IMR-90 (cell line): ENCODE data around the gene COL5A2. TPM values are rescaled to one million over a fixed set of nuclear protein-coding genes. Genes with fewer than 3 reads are reported as not detected.

Experiments used
- ATAC-seq: fragments of 200-7000 bp; cut with Tn5 transposase; 2 replicates; pipeline ENCODE4 v1.9.1; 2020; ENCODE audit warnings: low read depth, mild to moderate bottlenecking, moderate library complexity
- BruUV-seq: library from RNA; stranded (reverse); fragments of 400-500 nt; replicated peaks from 2 replicates; lab custom pipeline; 2021; lab: Mats Ljungman, UMichigan
- CTCF ChIA-PET: fragments of 300-600 bp; formaldehyde crosslinking; extraction: SDS; loops from one replicate; lab custom pipeline; 2021; ENCODE audit warnings: antibody characterized with exemption; lab: Yijun Ruan, JAX
- POLR2A ChIA-PET: fragments of 300-600 bp; sonication (Branson Sonifier 250); formaldehyde crosslinking; loops from one replicate; lab custom pipeline; 2022; ENCODE audit warnings: antibody characterized with exemption; ENCODE audit not compliant: unreplicated experiment; lab: Charles Lee
- DNase-seq: peaks from one replicate; pipeline ENCODE4 v3.0.0; 2013
- H2AFZ ChIP-seq: replicated peaks from 2 replicates; pipeline ENCODE3; 2013; ENCODE audit warnings: low read length, mild to moderate bottlenecking; ENCODE audit not compliant: poor library complexity
- H2AK5ac ChIP-seq: 2 replicates; pipeline ENCODE4 v1.6.1; 2013; ENCODE audit warnings: low read depth, low read length, inconsistent platforms
- H2AK9ac ChIP-seq: replicated peaks from 2 replicates; pipeline ENCODE3; 2013; ENCODE audit warnings: mild to moderate bottlenecking, low read depth, low read length, moderate library complexity; ENCODE audit not compliant: poor library complexity
- H2BK120ac ChIP-seq: 2 replicates; pipeline ENCODE4 v1.6.1; 2013; ENCODE audit warnings: low read depth, low read length, inconsistent platforms
- H2BK15ac ChIP-seq: 3 replicates; pipeline ENCODE4 v1.6.1; 2013; ENCODE audit warnings: low read depth, low read length, inconsistent platforms
- H2BK20ac ChIP-seq: 2 replicates; pipeline ENCODE4 v1.6.1; 2013; ENCODE audit warnings: low read depth, mild to moderate bottlenecking, inconsistent platforms, low read length, moderate library complexity
- H2BK5ac ChIP-seq: 2 replicates; pipeline ENCODE4 v1.6.1; 2013; ENCODE audit warnings: mild to moderate bottlenecking, low read depth, low read length, inconsistent platforms; ENCODE audit not compliant: poor library complexity, severe bottlenecking
- H3K14ac ChIP-seq: replicated peaks from 2 replicates; pipeline ENCODE4 v1.6.1; 2013; ENCODE audit warnings: low read depth, low read length, inconsistent platforms
- H3K18ac ChIP-seq: 2 replicates; pipeline ENCODE4 v1.6.1; 2013; ENCODE audit warnings: low read depth, low read length, control low read depth
- H3K23ac ChIP-seq: 2 replicates; pipeline ENCODE4 v1.6.1; 2013; ENCODE audit warnings: low read depth, low read length, inconsistent platforms
- H3K27ac ChIP-seq: 2 replicates; pipeline ENCODE4 v1.5.1; 2013; ENCODE audit warnings: mild to moderate bottlenecking, control low read depth, low read length; ENCODE audit not compliant: insufficient read depth
- H3K27me3 ChIP-seq: 2 replicates; pipeline ENCODE4 v1.6.1; 2013; ENCODE audit warnings: low read length; ENCODE audit not compliant: control insufficient read depth, insufficient read depth
- H3K36me3 ChIP-seq: 2 replicates; pipeline ENCODE4 v1.6.1; 2013; ENCODE audit warnings: low read length, mixed read lengths; ENCODE audit not compliant: control insufficient read depth, insufficient read depth
- H3K4ac ChIP-seq: 2 replicates; pipeline ENCODE4 v1.6.1; 2013; ENCODE audit warnings: low read depth, low read length, inconsistent platforms
- H3K4me1 ChIP-seq: 2 replicates; pipeline ENCODE4 v1.6.1; 2013; ENCODE audit warnings: low read length, mixed read lengths; ENCODE audit not compliant: control insufficient read depth, insufficient read depth
- H3K4me2 ChIP-seq: 2 replicates; pipeline ENCODE4 v1.6.1; 2013; ENCODE audit warnings: low read depth, mild to moderate bottlenecking, control low read depth, low read length, moderate library complexity
- H3K4me3 ChIP-seq: 2 replicates; pipeline ENCODE4 v1.5.1; 2013; ENCODE audit warnings: low read depth, mild to moderate bottlenecking, control low read depth, low read length, moderate library complexity; ENCODE audit not compliant: insufficient read depth
- H3K56ac ChIP-seq: 2 replicates; pipeline ENCODE4 v1.6.1; 2013; ENCODE audit warnings: low read length, inconsistent platforms; ENCODE audit not compliant: insufficient read depth; ENCODE audit errors: extremely low read depth
- H3K79me1 ChIP-seq, 2 experiments: 2 replicates each; pipeline ENCODE4 v1.6.1; 2013; ENCODE audit warnings: low read length in 2 of 2, inconsistent platforms in 1 of 2, low read depth in 1 of 2
- H3K9ac ChIP-seq: 2 replicates; pipeline ENCODE4 v1.6.1; 2013; ENCODE audit warnings: low read depth, low read length, control low read depth
- H3K9me1 ChIP-seq: 2 replicates; pipeline ENCODE4 v1.6.1; 2013; ENCODE audit warnings: low read length, inconsistent platforms; ENCODE audit not compliant: insufficient read depth
- H3K9me3 ChIP-seq: 2 replicates; pipeline ENCODE4 v1.6.1; 2013; ENCODE audit warnings: low read length; ENCODE audit not compliant: control insufficient read depth, insufficient read depth
- H4K20me1 ChIP-seq: 2 replicates; pipeline ENCODE4 v1.6.1; 2013; ENCODE audit warnings: low read length, inconsistent platforms; ENCODE audit not compliant: insufficient read depth
- H4K5ac ChIP-seq: 2 replicates; pipeline ENCODE4 v1.6.1; 2013; ENCODE audit warnings: mild to moderate bottlenecking, low read depth, low read length, control low read depth
- H4K8ac ChIP-seq, 2 experiments: 2 replicates each; pipeline ENCODE4 v1.6.1; 2013; ENCODE audit warnings: low read depth in 2 of 2, low read length in 2 of 2, control low read depth in 1 of 2, inconsistent platforms in 1 of 2
- H4K91ac ChIP-seq: 2 replicates; pipeline ENCODE4 v1.6.1; 2013; ENCODE audit warnings: low read depth, low read length, inconsistent platforms; ENCODE audit not compliant: insufficient read depth
- BHLHE40 ChIP-seq: fragments of 150-350 bp; IDR thresholded peaks from 2 replicates; pipeline ENCODE4 v1.6.1; 2016; ENCODE audit warnings: mild to moderate bottlenecking, low read depth, low read length
- CEBPB ChIP-seq: IDR thresholded peaks from 2 replicates; pipeline ENCODE4 v1.6.1; 2012; ENCODE audit warnings: low read depth, low read length, improper control_type of control experiment
- CHD1 ChIP-seq: IDR thresholded peaks from 2 replicates; pipeline ENCODE4 v1.6.1; 2012; ENCODE audit warnings: low read depth, low read length, improper control_type of control experiment
- CTCF ChIP-seq: conservative IDR thresholded peaks from 2 replicates; pipeline ENCODE4 v1.5.1; 2012; ENCODE audit warnings: mild to moderate bottlenecking, low read depth, low read length, improper control_type of control experiment
- FOS ChIP-seq: fragments of 150-350 bp; IDR thresholded peaks from 2 replicates; pipeline ENCODE4 v1.6.1; 2016; ENCODE audit warnings: low read depth, low read length
- MAFK ChIP-seq: IDR thresholded peaks from 2 replicates; pipeline ENCODE4 v1.6.1; 2012; ENCODE audit warnings: low read depth, low read length, improper control_type of control experiment
- MAZ ChIP-seq: IDR thresholded peaks from 2 replicates; pipeline ENCODE4 v1.6.1; 2012; ENCODE audit warnings: low read depth, mild to moderate bottlenecking, low read length, improper control_type of control experiment, moderate library complexity, borderline replicate concordance
- MXI1 ChIP-seq: IDR thresholded peaks from 2 replicates; pipeline ENCODE4 v1.6.1; 2012; ENCODE audit warnings: low read depth, mild to moderate bottlenecking, low read length, moderate library complexity, borderline replicate concordance
- NFE2L2 ChIP-seq: fragments of 150-350 bp; IDR thresholded peaks from 2 replicates; pipeline ENCODE4 v1.6.1; 2016; ENCODE audit warnings: low read depth, mild to moderate bottlenecking, low read length
- POLR2A ChIP-seq: IDR thresholded peaks from 2 replicates; pipeline ENCODE4 v1.6.1; 2012; ENCODE audit warnings: mild to moderate bottlenecking, low read depth, low read length
- RAD21 ChIP-seq: IDR thresholded peaks from 2 replicates; pipeline ENCODE4 v1.6.1; 2012; ENCODE audit warnings: low read length, improper control_type of control experiment
- RCOR1 ChIP-seq: IDR thresholded peaks from 2 replicates; pipeline ENCODE4 v1.6.1; 2012; ENCODE audit warnings: mild to moderate bottlenecking, low read length, improper control_type of control experiment; ENCODE audit not compliant: insufficient replicate concordance
- RFX5 ChIP-seq: IDR thresholded peaks from 2 replicates; pipeline ENCODE4 v1.8.0; 2012; ENCODE audit warnings: low read depth, mild to moderate bottlenecking, low read length, moderate library complexity
- SMC3 ChIP-seq: fragments of 150-350 bp; IDR thresholded peaks from 2 replicates; pipeline ENCODE4 v1.6.1; 2016; ENCODE audit warnings: low read depth, mild to moderate bottlenecking, antibody characterized with exemption, low read length, moderate library complexity
- WGBS, 2 experiments: methylation state at CpG; one replicate each; pipeline versions ENCODE4 v1.1.5 to v1.1.7; 2013; ENCODE audit warnings: missing lambda C conversion rate in 2 of 2; ENCODE audit not compliant: insufficient read length in 1 of 2; ENCODE audit errors: extremely low coverage in 2 of 2; 5-methylcytosine and 5-hydroxymethylcytosine counted together
- dilution Hi-C: fragments of 300-500 bp; cut with HindIII; formaldehyde crosslinking; loops from one replicate; pipeline ENCODE4 v1.14.3; 2018; ENCODE audit warnings: low sequenced_read_pairs; ENCODE audit not compliant: unreplicated experiment
- in situ Hi-C: fragments of 300-500 bp; cut with MboI; formaldehyde crosslinking; loops from 3 replicates; pipeline ENCODE4 v1.14.3; 2019; ENCODE audit warnings: low sequenced_read_pairs, inconsistent platforms, mixed read lengths
- intact Hi-C: fragments of 100-400 bp; cut with micrococcal nuclease; formaldehyde crosslinking; loops from 2 replicates; pipeline ENCODE4 v1.10.0; 2022
- polyA plus RNA-seq, 3 experiments: library from polyadenylated mRNA; depleted of rRNA; stranded (reverse); fragments of >200 nt; gene quantifications; 2 replicates each; pipeline ENCODE4 v1.2.3, GENCODE V29; 2012; ENCODE audit warnings: low replicate concordance in 1 of 3
- total RNA-seq: library from RNA; depleted of rRNA; stranded (reverse); fragments of >200 nt; gene quantifications from 2 replicates; pipeline ENCODE4 v1.2.3, GENCODE V29; 2012
- TF ChIP-seq, protein P1 (sequence below): fragments of 150-350 bp; IDR thresholded peaks from 2 replicates; pipeline ENCODE4 v1.6.1; 2016; ENCODE audit warnings: low read depth, mild to moderate bottlenecking, low read length, moderate library complexity, borderline replicate concordance
- TF ChIP-seq, protein P2 (sequence below): fragments of 150-350 bp; IDR thresholded peaks from 2 replicates; pipeline ENCODE4 v1.6.1; 2017; ENCODE audit warnings: mild to moderate bottlenecking, antibody characterized with exemption, low read length, low read depth

Gene COL5A2
- total and polyA plus RNA-seq, 2 of the 4 experiments (the other 2 are of a cell fraction): 181 to 257 TPM

GRCh38 chr2:189217541-189217940, 38.0 kb upstream of the COL5A2 start:
- peak overlapping the region; percentile 40 for H3K27ac ChIP-seq
- no TSS peak for BruUV-seq
- peak overlapping the region; percentile 75 for H2BK15ac ChIP-seq
- peak overlapping the region; percentile 15 for H3K4me2 ChIP-seq
- H4K91ac ChIP-seq: peak overlapping the region; percentile 73
- H2BK120ac ChIP-seq: peak overlapping the region; percentile 90
- peak overlapping the region; percentile 77 for H2AK5ac ChIP-seq
- peak overlapping the region; percentile 88 for H2AFZ ChIP-seq
- H3K56ac ChIP-seq: peak overlapping the region; percentile 63
- H3K4me3 ChIP-seq: no peak overlapping the region
- intact Hi-C loops (no loop called here), dilution Hi-C loops (no loop called here), in situ Hi-C loops (no loop called here)
- peak; percentile 84 for DNase-seq
- H2AK9ac ChIP-seq: no peak overlapping the region
- peak overlapping the region; percentile 84 for H2BK5ac ChIP-seq
- no peaks in the 10 kb centered on the region for H4K20me1 ChIP-seq
- no peaks in the 10 kb centered on the region for H3K9me3 ChIP-seq
- ChIA-PET CTCF (interaction anchor here (0.5 kb wide), 1 partner anchor 55 kb away, joined by 3 read pairs; no protein-coding TSS in a partner anchor), POLR2A (interaction anchor here (0.6 kb wide), 1 partner anchor 696 kb away, joined by 7 read pairs; no protein-coding TSS in a partner anchor)
- H3K9me1 ChIP-seq: peaks cover 5% of the 10 kb centered on the region; the same call in 1 of the 2 replicates
- no peaks in the 10 kb centered on the region for H3K36me3 ChIP-seq
- TF ChIP-seq, protein P1, sequence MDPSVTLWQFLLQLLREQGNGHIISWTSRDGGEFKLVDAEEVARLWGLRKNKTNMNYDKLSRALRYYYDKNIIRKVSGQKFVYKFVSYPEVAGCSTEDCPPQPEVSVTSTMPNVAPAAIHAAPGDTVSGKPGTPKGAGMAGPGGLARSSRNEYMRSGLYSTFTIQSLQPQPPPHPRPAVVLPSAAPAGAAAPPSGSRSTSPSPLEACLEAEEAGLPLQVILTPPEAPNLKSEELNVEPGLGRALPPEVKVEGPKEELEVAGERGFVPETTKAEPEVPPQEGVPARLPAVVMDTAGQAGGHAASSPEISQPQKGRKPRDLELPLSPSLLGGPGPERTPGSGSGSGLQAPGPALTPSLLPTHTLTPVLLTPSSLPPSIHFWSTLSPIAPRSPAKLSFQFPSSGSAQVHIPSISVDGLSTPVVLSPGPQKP: no peak
- TF ChIP-seq MAFK (no peak), RAD21 (no peak), RFX5 (no peak), SMC3 (no peak), BHLHE40 (no peak; the same call in 1 of the 2 replicates), FOS (0 out of 2 replicates have a peak, but pooled peaks have one; percentile 2), CEBPB (peak; percentile 91), NFE2L2 (peak; percentile 51; the same call in 1 of the 2 replicates), POLR2A (no peak), CHD1 (no peak), MXI1 (no peak), CTCF (no peak), MAZ (no peak), RCOR1 (no peak)
- TF ChIP-seq, protein P2, sequence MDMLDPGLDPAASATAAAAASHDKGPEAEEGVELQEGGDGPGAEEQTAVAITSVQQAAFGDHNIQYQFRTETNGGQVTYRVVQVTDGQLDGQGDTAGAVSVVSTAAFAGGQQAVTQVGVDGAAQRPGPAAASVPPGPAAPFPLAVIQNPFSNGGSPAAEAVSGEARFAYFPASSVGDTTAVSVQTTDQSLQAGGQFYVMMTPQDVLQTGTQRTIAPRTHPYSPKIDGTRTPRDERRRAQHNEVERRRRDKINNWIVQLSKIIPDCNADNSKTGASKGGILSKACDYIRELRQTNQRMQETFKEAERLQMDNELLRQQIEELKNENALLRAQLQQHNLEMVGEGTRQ: no peak
- peak overlapping the region; percentile 81 for H3K23ac ChIP-seq
- peak overlapping the region; percentile 91 for H2BK20ac ChIP-seq
- WGBS, 2 experiments: 0% methylated on average over 1 of the region's 6 CpGs; no CpG with 5 or more reads in 1 of the 2 experiments
- H3K4ac ChIP-seq: peak overlapping the region; percentile 79
- peak overlapping the region; percentile 74 to 91 for H4K8ac ChIP-seq
- ATAC-seq: peak; percentile 82
- peak overlapping the region; percentile 26 for H4K5ac ChIP-seq
- H3K4me1 ChIP-seq: peaks cover 7% of the 10 kb centered on the region
- H3K18ac ChIP-seq: peak overlapping the region; percentile 40
- peak overlapping the region; percentile 9; the same call in 1 of the 2 replicates for H3K9ac ChIP-seq
- H3K79me1 ChIP-seq: 0 out of 4 replicates have a peak, but pooled peaks cover 0 to 4% of the 10 kb centered on the region in 2 experiments
- H3K14ac ChIP-seq: peak overlapping the region; percentile 80
- H3K27me3 ChIP-seq: no peaks in the 10 kb centered on the region
